Osteoblast (primary cell): ENCODE data around the gene AFAP1L2. TPM values are rescaled to one million over a fixed set of nuclear protein-coding genes. Genes with fewer than 3 reads are reported as not detected.

Experiments
- DNase-seq: peaks from one replicate; pipeline ENCODE4 v3.0.0; 2011; ENCODE audit warnings: low spot score, mixed read lengths; ENCODE audit not compliant: insufficient read length; ENCODE audit errors: missing footprints
- H2AFZ ChIP-seq: 2 replicates; pipeline ENCODE4 v1.6.0; 2011; ENCODE audit warnings: mild to moderate bottlenecking, low read length
- H3K27ac ChIP-seq: 2 replicates; pipeline ENCODE4 v1.5.1; 2011; ENCODE audit warnings: mild to moderate bottlenecking, low read depth, low read length, moderate library complexity
- H3K27me3 ChIP-seq: 2 replicates; pipeline ENCODE4 v1.6.0; 2012; ENCODE audit warnings: mild to moderate bottlenecking, control low read depth, inconsistent platforms, low read length, moderate library complexity; ENCODE audit not compliant: insufficient read depth
- H3K36me3 ChIP-seq: 2 replicates; pipeline ENCODE4 v1.5.1; 2011; ENCODE audit warnings: mild to moderate bottlenecking, low read length, control low read depth, moderate library complexity; ENCODE audit not compliant: insufficient read depth
- H3K4me1 ChIP-seq: 2 replicates; pipeline ENCODE4 v1.5.1; 2011; ENCODE audit warnings: mild to moderate bottlenecking, low read length, control low read depth, moderate library complexity; ENCODE audit not compliant: insufficient read depth
- H3K4me2 ChIP-seq: 2 replicates; pipeline ENCODE4 v1.6.0; 2011; ENCODE audit warnings: mild to moderate bottlenecking, low read length; ENCODE audit not compliant: insufficient read depth
- H3K4me3 ChIP-seq: fragments of 200-600 bp; sonication (generic); 3 replicates; pipeline ENCODE4 v1.5.1; 2012; ENCODE audit warnings: mild to moderate bottlenecking, low read length, inconsistent platforms; ENCODE audit not compliant: insufficient read depth
- H3K79me2 ChIP-seq: 2 replicates; pipeline ENCODE4 v1.6.0; 2012; ENCODE audit warnings: mild to moderate bottlenecking, low read length, control low read depth, inconsistent platforms; ENCODE audit not compliant: insufficient read depth
- H3K9me3 ChIP-seq: 2 replicates; pipeline ENCODE4 v1.5.1; 2011; ENCODE audit warnings: low read depth, low read length, control low read depth
- H4K20me1 ChIP-seq: 2 replicates; pipeline ENCODE4 v1.6.0; 2012; ENCODE audit warnings: mild to moderate bottlenecking, low read length, control low read depth; ENCODE audit not compliant: insufficient read depth
- CTCF ChIP-seq: IDR thresholded peaks from 2 replicates; pipeline ENCODE4 v1.5.1; 2011; ENCODE audit warnings: mild to moderate bottlenecking, low read depth, low read length, moderate library complexity; ENCODE audit errors: extremely low read depth
- total RNA-seq: library from RNA; depleted of rRNA; stranded (reverse); fragments of >200 nt; gene quantifications from 2 replicates; pipeline ENCODE4 v1.2.3, GENCODE V29; 2012

The AFAP1L2 gene
- total RNA-seq, 1 donor: 0.36 TPM

- H3K36me3 ChIP-seq: no peaks in the 10 kb centered on the region
- H3K4me2 ChIP-seq: no peak overlapping the region
- peaks cover 5% of the 10 kb centered on the region for H3K27me3 ChIP-seq
- DNase-seq: no peak
- no peaks in the 10 kb centered on the region for H4K20me1 ChIP-seq
- H3K4me3 ChIP-seq: no peak overlapping the region
- no peaks in the 10 kb centered on the region for H3K4me1 ChIP-seq
- no peak for TF ChIP-seq CTCF
- H3K27ac ChIP-seq: no peak overlapping the region
- H2AFZ ChIP-seq: no peak overlapping the region
- H3K9me3 ChIP-seq: no peaks in the 10 kb centered on the region
- no peaks in the 10 kb centered on the region for H3K79me2 ChIP-seq
Measured at GRCh38 chr10:114316744-114317143, 87.6 kb downstream of the AFAP1L2 start.

- TF ChIP-seq CTCF: no peak
- no peaks in the 10 kb centered on the region for H3K79me2 ChIP-seq
- peaks cover 5% of the 10 kb centered on the region for H3K27me3 ChIP-seq
- no peaks in the 10 kb centered on the region for H4K20me1 ChIP-seq
- H3K36me3 ChIP-seq: no peaks in the 10 kb centered on the region
- H3K9me3 ChIP-seq: no peaks in the 10 kb centered on the region
- H3K27ac ChIP-seq: no peak overlapping the region
- no peak overlapping the region for H2AFZ ChIP-seq
- no peak overlapping the region for H3K4me3 ChIP-seq
- H3K4me2 ChIP-seq: no peak overlapping the region
- no peak for DNase-seq
- H3K4me1 ChIP-seq: no peaks in the 10 kb centered on the region
Measured at GRCh38 chr10:114315566-114316420, 88.5 kb downstream of the AFAP1L2 start.

GRCh38 chr10:114313866-114314265 lies 90.4 kb downstream of the AFAP1L2 start:
- H3K4me1 ChIP-seq: peaks cover 3% of the 10 kb centered on the region
- H4K20me1 ChIP-seq: no peaks in the 10 kb centered on the region
- no peak for TF ChIP-seq CTCF
- H3K27me3 ChIP-seq: peaks cover 3% of the 10 kb centered on the region
- H3K4me2 ChIP-seq: no peak overlapping the region
- H3K27ac ChIP-seq: no peak overlapping the region
- no peaks in the 10 kb centered on the region for H3K36me3 ChIP-seq
- DNase-seq: no peak
- H3K9me3 ChIP-seq: no peaks in the 10 kb centered on the region
- H3K4me3 ChIP-seq: no peak overlapping the region
- no peak overlapping the region for H2AFZ ChIP-seq
- no peaks in the 10 kb centered on the region for H3K79me2 ChIP-seq

- peaks cover 3% of the 10 kb centered on the region for H3K4me1 ChIP-seq
- no peak overlapping the region for H3K4me3 ChIP-seq
- no peaks in the 10 kb centered on the region for H3K79me2 ChIP-seq
- no peak overlapping the region for H3K27ac ChIP-seq
- H2AFZ ChIP-seq: no peak overlapping the region
- no peaks in the 10 kb centered on the region for H3K9me3 ChIP-seq
- no peaks in the 10 kb centered on the region for H3K36me3 ChIP-seq
- no peaks in the 10 kb centered on the region for H4K20me1 ChIP-seq
- H3K4me2 ChIP-seq: no peak overlapping the region
- DNase-seq: no peak
- TF ChIP-seq CTCF: no peak
- peaks cover 3% of the 10 kb centered on the region for H3K27me3 ChIP-seq
Measured at GRCh38 chr10:114313139-114313538, 91.2 kb downstream of the AFAP1L2 start.
